ENCODE data around the gene SELENOV. TPM values are rescaled to one million over a fixed set of nuclear protein-coding genes. Genes with fewer than 3 reads are reported as not detected.
A peak's percentile ranks its signal among the peaks of the same experiment; 100 is the strongest.

The SELENOV gene
- polyA plus RNA-seq, 3 donors = 7.4 to 16.0 (median 12.6) TPM

- DNase-seq = no peak
These were observed 3.5 kb downstream of the SELENOV start for GRCh38 chr19:39518458-39518857.

DNA sequence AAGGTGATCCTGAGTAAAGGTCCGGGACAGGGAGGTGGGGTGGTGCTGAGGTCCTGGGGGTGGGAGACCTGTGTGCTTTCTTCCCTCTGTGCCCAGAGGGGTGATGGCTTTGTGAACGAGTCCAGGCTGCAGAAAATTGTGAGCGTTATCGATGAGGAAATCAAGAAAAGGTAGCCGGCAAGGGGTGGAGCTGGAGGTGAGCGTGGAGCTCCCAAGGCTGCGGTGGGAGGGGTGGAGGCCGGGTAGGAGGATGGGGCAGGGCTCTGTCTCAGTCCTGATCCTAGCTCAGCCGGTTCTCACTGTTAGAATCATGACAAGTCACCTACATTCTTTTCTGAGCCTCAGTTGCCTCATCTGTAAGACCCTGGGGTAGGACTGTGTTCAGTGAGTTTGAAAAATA is 4.0 kb downstream of the SELENOV start:
- no peak for DNase-seq

- no peak for DNase-seq
These were observed 5.9 kb downstream of the SELENOV start for GRCh38 chr19:39520541-39521484.

- no peak for DNase-seq
These were observed 9.6 kb downstream of the SELENOV start for GRCh38 chr19:39524495-39524894.

- DNase-seq = no peak
These were observed 10.3 kb downstream of the SELENOV start for GRCh38 chr19:39525205-39525604.

GRCh38 chr19:39531834-39532232 is 16.9 kb downstream of the SELENOV start:
- DNase-seq = no peak

GRCh38 chr19:39532233-39533002 is 17.5 kb downstream of the SELENOV start, which contains the start of gene EID2B:
TSS of gene EID2B (minus strand) at chr19:39532852. CDS start at chr19:39532802, 50 bp downstream.
- peak; percentile 95 for DNase-seq

- DNase-seq = no peak
These were observed 18.1 kb downstream of the SELENOV start for GRCh38 chr19:39533003-39533512.

DNA sequence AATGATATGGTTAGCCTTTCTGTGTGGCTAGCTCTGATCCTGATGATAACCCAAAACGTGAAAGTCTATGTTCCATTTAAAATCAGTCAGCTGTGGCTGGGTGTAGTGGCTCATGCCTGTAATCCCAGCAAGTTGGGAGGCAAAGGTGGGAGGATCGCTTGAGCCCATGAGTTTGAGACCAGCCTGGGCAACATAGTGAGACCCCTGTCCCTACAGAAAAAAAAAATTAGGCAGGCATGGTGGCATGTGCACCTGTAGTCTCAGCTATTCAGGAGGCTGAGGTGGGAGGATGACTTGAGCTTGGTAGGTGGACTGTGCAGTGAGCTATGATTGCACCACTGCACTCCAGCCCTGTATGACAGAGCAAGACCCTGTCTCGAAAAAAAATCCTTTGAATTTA is 18.9 kb downstream of the SELENOV start:
- DNase-seq = no peak

DNA sequence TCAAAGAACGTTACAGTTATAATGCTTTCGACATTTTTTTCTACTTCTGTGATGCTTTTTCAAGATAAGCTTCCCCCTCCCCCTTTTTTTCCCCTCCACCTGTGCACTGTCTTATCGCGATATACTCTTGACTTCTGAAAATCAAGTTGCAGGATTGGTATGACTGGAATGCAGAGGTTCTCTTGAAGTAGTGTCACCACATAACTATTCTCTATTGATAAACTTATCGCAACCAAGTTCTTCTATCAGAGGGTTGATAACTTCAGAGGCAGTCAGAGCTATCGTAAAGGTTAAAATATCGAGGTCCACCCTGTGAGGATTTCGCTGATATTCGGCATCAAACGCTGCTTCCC is 24.2 kb downstream of the SELENOV start:
- no peak for DNase-seq

DNA sequence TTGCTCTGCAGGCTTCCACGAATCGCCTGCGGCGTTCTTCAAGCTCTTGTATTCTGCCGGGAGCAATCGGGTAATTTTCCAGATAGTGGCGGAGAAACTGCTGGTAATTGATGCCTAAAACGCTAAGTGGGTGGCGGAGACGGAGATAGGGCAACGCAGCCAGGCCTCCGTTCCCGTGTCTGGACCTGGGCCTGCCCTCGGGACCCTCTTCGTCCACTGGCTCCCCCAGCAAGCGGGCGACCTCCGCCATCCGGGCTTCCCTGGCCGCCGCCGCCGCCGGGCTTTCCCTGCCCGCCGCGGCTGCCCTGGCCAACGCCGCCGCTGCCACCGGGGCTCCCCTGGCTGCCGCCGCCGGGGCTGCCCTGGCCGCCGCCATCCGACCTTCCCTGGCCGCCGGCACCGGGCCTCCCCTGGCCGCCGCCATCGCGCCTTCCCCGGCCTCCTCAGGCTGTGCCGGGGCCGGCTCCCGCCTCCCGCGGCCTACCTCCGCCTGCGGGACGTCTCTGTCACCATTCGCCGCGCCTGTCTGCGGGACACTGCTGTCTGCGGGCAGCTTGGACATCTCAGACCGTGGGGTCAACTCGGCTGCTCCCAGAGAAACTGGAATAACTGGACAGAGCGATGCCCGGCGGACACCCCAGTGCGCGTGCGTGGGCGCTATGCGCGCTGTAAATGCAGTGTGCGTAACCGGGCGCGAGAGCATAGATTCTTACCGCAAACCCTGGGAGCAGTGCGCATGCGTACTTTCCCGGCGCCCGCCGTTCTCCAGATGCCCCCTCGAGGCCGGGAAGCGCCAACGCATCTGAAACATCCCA is 24.8 kb downstream of the SELENOV start, which contains the start of gene EID2:
Gene EID2, minus strand, starts transcription at position 644 of the 815 bp plus-strand sequence. Its CDS starts 82 bp downstream, at position 562.
- DNase-seq = peak; percentile 94

- no peak for DNase-seq
These were observed 25.4 kb downstream of the SELENOV start for GRCh38 chr19:39540333-39540673.

DNA sequence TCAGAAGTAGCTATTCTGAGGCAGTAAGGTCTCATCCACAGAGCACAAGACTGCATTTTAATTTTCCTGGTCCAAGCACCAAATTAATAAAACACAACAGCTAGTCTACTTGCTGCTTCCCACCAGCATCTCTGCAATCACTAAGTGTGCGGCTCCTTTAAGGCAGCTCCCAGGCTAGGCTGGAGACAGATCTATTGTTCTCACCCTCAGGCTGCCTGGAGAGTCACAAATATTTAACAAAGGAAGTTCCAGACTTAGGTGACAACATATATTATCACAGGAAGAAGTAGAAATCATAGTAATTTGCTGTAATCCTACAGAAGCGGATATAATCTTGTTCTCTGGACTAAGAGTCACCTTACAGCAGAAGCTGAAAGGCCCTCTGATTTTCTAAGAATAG is 27.3 kb downstream of the SELENOV start:
- no peak for DNase-seq

- no peak for DNase-seq
These were observed 28.5 kb downstream of the SELENOV start for GRCh38 chr19:39543477-39543857.

- no peak for DNase-seq
These were observed 29.4 kb downstream of the SELENOV start for GRCh38 chr19:39544226-39544903.

GRCh38 chr19:39544911-39545310 is 30.0 kb downstream of the SELENOV start:
- DNase-seq = no peak

DNA sequence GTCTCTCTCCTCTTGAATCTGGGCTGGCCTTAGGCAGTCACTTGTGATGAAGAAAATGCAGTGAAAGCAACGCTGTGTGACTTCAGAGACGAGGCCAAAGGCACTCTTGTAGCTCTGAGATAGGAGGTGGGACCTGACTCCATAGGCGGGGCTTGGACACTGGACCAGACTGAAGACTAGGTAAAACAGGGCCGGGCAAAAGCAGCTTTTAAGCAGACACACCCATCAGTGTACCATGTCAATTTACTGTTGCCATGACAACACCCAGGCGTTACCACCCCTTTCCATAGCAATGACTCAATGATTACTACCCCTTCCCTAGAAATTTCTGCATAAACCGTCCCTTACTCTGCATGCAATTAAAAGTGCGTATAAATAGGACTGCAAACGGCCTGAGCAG is 31.7 kb downstream of the SELENOV start:
- no peak for DNase-seq

- no peak for DNase-seq
These were observed 35.3 kb downstream of the SELENOV start for GRCh38 chr19:39550197-39550596.

GRCh38 chr19:39553082-39553652 is 38.2 kb downstream of the SELENOV start:
- no peak for DNase-seq

- DNase-seq = no peak
These were observed 39.9 kb downstream of the SELENOV start for GRCh38 chr19:39554701-39555311.

Measured in renal pelvis (tissue), 4 donors.